Colonic mucosa (tissue), 4 donors: Measurements from ENCODE around the gene BPIFA1. TPM values are rescaled to one million over a fixed set of nuclear protein-coding genes. Genes with fewer than 3 reads are reported as not detected.
A peak's percentile ranks its signal among the peaks of the same experiment; 100 is the strongest.

Experiments used
- DNase-seq: peaks from one replicate; pipeline ENCODE4 v3.0.0-alpha.2; 2020
- H3K27ac ChIP-seq: fragments of 200-600 bp; one replicate; pipeline ENCODE4 v1.8.0; 2021
- H3K27me3 ChIP-seq: fragments of 200-600 bp; one replicate; pipeline ENCODE4 v1.8.0; 2021
- H3K36me3 ChIP-seq: fragments of 200-600 bp; one replicate; pipeline ENCODE4 v1.8.0; 2021
- H3K4me1 ChIP-seq: fragments of 200-600 bp; one replicate; pipeline ENCODE4 v1.8.0; 2021; ENCODE audit warnings: mild to moderate bottlenecking
- H3K4me3 ChIP-seq: fragments of 200-600 bp; one replicate; pipeline ENCODE4 v1.8.0; 2021
- H3K9ac ChIP-seq, 2 donors: one replicate each; pipeline ENCODE4 v1.7.0; 2013; ENCODE audit warnings: control low read depth in 2 of 2, low read depth in 2 of 2, low read length in 2 of 2
- H3K9me3 ChIP-seq: fragments of 200-600 bp; one replicate; pipeline ENCODE4 v1.8.0; 2021
- intact Hi-C: fragments of 100-400 bp; cut with DNase I; formaldehyde crosslinking; loops from one replicate; pipeline ENCODE4 v1.14.1; 2022
- total RNA-seq, 2 donors: library from RNA; stranded (reverse); fragmentation: NEBNext Ultra II Directional in 1 of 2; extraction: Animal tissue kit (Norgen Biotek cat#: 25700) in 1 of 2; gene quantifications; one replicate each; pipeline ENCODE4 v1.2.1, GENCODE V29; 2021
- TF ChIP-seq, protein P1 (sequence below): fragments of 200-600 bp; IDR thresholded peaks from one replicate; pipeline ENCODE4 v1.8.0; 2022; ENCODE audit warnings: antibody characterized with exemption, mild to moderate bottlenecking
- donor health status: healthy.
- donor health status: DM: no; HTN: no; CAD: no.
- donor health status: DM: no; HTN: no; CAD: no.

The BPIFA1 gene
- total RNA-seq, 2 donors from 2014 or later: not detected

DNA sequence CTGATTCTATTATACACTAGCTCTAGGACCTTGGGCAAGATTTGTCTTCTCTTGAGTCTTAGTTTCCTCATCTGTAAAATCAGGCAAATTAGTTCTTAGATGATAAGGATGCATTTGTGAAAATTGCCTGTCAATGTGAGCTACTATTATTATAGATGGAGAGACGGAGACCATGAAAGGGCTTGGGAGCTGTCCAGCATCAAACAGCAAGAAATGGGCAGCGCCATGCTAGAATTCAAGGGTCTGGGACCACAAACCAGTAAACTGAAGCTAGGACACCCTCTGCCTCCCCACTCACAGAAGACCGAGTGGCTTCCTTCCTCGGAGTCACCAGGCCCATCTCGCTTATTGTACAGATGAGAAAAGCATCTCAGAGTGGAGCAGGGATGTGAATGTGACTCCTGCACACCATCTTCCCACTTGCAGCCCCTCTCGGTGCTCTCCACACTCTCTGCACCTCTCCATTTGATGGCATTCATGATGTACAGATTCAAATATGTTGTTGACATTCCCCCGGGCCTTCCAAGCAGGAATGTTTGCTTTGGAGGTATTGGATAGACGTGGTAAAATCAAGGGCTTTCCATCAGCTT, 42.8 kb upstream of the BPIFA1 start:
- intact Hi-C loops: no loop called here
- H3K27ac ChIP-seq: no peak overlapping the region
- no peaks in the 10 kb centered on the region for H3K36me3 ChIP-seq
- no peak for DNase-seq
- H3K9ac ChIP-seq: no peak overlapping the region
- no peaks in the 10 kb centered on the region for H3K27me3 ChIP-seq
- H3K4me3 ChIP-seq: no peak overlapping the region
- TF ChIP-seq, protein P1, sequence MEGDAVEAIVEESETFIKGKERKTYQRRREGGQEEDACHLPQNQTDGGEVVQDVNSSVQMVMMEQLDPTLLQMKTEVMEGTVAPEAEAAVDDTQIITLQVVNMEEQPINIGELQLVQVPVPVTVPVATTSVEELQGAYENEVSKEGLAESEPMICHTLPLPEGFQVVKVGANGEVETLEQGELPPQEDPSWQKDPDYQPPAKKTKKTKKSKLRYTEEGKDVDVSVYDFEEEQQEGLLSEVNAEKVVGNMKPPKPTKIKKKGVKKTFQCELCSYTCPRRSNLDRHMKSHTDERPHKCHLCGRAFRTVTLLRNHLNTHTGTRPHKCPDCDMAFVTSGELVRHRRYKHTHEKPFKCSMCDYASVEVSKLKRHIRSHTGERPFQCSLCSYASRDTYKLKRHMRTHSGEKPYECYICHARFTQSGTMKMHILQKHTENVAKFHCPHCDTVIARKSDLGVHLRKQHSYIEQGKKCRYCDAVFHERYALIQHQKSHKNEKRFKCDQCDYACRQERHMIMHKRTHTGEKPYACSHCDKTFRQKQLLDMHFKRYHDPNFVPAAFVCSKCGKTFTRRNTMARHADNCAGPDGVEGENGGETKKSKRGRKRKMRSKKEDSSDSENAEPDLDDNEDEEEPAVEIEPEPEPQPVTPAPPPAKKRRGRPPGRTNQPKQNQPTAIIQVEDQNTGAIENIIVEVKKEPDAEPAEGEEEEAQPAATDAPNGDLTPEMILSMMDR: no peak
- no peaks in the 10 kb centered on the region for H3K9me3 ChIP-seq
- no peaks in the 10 kb centered on the region for H3K4me1 ChIP-seq

DNA sequence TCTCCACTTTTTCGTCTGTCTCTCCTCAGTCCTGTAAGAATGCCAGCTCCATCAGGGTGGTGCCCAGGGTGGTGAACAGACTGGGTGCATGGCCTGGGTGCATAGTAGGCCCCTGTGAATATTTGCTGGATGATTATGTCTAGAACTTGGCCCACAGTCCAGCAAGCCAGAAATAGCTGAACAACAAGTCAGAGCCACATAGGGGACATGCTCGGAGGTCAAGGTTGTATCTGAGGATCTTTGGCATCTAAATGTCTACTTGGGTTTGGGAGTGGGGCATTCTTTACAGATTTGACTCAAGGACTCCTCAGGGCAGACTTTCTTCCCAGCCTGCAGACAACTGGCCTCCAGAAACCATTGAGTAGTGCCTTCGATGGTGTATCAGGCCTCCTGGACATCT, 36.8 kb upstream of the BPIFA1 start:
- H3K9ac ChIP-seq: no peak overlapping the region

DNA sequence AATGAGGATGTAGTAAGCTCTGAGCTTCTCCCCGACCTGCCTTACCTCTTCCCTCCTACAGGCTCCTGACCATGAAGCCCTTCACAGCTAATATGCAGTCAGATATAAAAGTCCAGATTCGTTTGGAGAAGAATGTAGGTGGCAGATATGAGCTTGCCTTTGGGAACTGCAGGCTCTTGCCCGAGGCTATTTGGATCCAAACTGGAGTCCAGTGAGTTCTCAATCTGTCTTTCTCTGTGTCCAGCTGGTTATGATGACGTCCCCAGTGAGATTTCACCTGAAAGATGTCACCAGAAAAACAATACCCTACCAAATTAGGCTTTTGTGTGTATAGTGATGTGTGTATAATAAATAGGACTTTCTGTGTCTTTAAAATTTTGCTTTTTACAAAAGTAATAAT, 33.3 kb upstream of the BPIFA1 start:
- H3K9ac ChIP-seq: no peak overlapping the region
- DNase-seq: no peak
- intact Hi-C loops: no loop called here
- TF ChIP-seq, protein P1: no peak
- H3K4me1 ChIP-seq: no peaks in the 10 kb centered on the region
- no peak overlapping the region for H3K4me3 ChIP-seq
- H3K27ac ChIP-seq: no peak overlapping the region
- H3K9me3 ChIP-seq: no peaks in the 10 kb centered on the region
- no peaks in the 10 kb centered on the region for H3K36me3 ChIP-seq
- H3K27me3 ChIP-seq: no peaks in the 10 kb centered on the region

More for the DNA sequence above, 36.8 kb upstream of the BPIFA1 start:
- Histone ChIP-seq H3K27me3 (no peaks in the 10 kb centered on the region), H3K36me3 (no peaks in the 10 kb centered on the region), H3K27ac (no peak overlapping the region), H3K4me3 (no peak overlapping the region), H3K4me1 (no peaks in the 10 kb centered on the region), H3K9me3 (no peaks in the 10 kb centered on the region)
- DNase-seq: no peak
- intact Hi-C loops: no loop called here
- TF ChIP-seq, protein P1: no peak

- TF ChIP-seq, protein P1: no peak
- Histone ChIP-seq H3K4me3 (no peak overlapping the region), H3K9me3 (no peaks in the 10 kb centered on the region), H3K4me1 (no peaks in the 10 kb centered on the region), H3K9ac (no peak overlapping the region), H3K27me3 (no peaks in the 10 kb centered on the region), H3K27ac (no peak overlapping the region), H3K36me3 (no peaks in the 10 kb centered on the region)
- DNase-seq: no peak
- intact Hi-C loops: no loop called here
Observed at GRCh38 chr20:33203444-33203843, 32.4 kb upstream of the BPIFA1 start.

DNA sequence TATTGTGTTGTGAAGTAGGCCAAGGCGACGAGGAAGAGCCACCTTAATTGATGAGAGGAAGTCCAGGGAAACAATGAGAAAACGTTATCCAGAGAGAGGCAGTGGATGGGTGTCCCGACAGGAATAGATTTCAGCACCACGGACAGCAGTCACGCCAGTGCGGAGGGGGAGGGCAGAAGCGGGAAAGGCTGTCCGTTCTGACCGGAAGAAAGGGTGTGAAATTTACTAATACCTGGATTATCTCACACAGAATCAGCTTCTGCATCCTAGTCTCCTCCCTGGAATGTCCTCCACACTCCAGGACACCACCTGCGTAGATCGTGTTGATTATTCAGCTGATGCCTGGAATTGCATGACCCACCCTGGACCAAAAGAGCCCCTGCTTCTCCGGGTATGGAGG, 26.0 kb upstream of the BPIFA1 start:
- no peaks in the 10 kb centered on the region for H3K4me1 ChIP-seq
- H3K9me3 ChIP-seq: no peaks in the 10 kb centered on the region
- H3K36me3 ChIP-seq: no peaks in the 10 kb centered on the region
- no peaks in the 10 kb centered on the region for H3K27me3 ChIP-seq
- intact Hi-C loops: no loop called here
- DNase-seq: peak; percentile 72
- no peak overlapping the region for H3K4me3 ChIP-seq
- H3K27ac ChIP-seq: no peak overlapping the region
- TF ChIP-seq, protein P1: no peak
- H3K9ac ChIP-seq: no peak overlapping the region
